Measurements from ENCODE around the gene ETV4.

DNA sequence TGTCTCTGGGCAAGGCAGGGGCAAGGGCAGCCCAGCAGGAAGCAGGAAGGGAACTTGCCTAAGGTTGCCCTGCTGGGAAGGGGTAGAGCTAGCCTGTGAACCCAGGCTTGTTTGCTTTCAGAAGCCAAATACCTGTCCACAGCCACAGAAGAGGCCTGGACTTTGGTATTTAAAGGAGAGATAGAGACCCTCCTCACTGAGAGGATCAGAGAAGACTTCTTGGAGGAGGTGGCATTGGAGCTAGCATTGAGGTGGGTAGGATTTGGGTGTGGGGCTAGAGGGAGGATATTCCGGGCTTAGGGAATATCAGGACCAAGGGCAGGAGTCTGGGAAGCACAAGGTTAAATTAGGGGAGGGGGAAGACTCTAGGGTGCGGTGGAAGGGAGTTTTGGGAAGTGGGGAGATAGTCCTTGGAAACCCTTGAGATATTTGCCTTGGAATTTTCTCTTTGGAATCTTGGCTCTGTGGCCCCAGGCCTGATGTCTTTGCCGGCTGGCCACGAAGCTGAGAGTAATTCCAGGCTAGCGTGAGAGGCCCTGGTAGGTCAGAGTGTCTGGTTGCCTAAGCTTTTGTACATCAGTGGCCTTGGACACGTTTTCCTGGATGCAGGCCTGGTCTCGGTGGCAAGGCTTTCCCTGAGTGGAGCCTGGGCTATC, 13.1 kb upstream of the ETV4 start:
- TF ChIP-seq POLR2A (IDR thresholded peaks at IDR 0.05), result no peak
- TF ChIP-seq, protein P1, sequence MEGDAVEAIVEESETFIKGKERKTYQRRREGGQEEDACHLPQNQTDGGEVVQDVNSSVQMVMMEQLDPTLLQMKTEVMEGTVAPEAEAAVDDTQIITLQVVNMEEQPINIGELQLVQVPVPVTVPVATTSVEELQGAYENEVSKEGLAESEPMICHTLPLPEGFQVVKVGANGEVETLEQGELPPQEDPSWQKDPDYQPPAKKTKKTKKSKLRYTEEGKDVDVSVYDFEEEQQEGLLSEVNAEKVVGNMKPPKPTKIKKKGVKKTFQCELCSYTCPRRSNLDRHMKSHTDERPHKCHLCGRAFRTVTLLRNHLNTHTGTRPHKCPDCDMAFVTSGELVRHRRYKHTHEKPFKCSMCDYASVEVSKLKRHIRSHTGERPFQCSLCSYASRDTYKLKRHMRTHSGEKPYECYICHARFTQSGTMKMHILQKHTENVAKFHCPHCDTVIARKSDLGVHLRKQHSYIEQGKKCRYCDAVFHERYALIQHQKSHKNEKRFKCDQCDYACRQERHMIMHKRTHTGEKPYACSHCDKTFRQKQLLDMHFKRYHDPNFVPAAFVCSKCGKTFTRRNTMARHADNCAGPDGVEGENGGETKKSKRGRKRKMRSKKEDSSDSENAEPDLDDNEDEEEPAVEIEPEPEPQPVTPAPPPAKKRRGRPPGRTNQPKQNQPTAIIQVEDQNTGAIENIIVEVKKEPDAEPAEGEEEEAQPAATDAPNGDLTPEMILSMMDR (IDR thresholded peaks at IDR 0.05), result no peak

All from thyroid gland (tissue), 4 donors.